Activated CD8-positive, alpha-beta memory T cell treated with anti-CD3 and anti-CD28 coated beads for 24 hours (primary cell): ENCODE results near the gene DNASE1.

ENCODE experiments used
- DNase-seq: peaks from one replicate; pipeline ENCODE4 v3.0.0-alpha.2; 2020

Gene DNASE1

GRCh38 chr16:3706253-3707012, 51.9 kb downstream of the DNASE1 start:
- no peak for DNase-seq
